CD14-positive monocyte (primary cell): ENCODE measurements around the gene FAM24A. TPM values are rescaled to one million over a fixed set of nuclear protein-coding genes. Genes with fewer than 3 reads are reported as not detected.

Source experiments
- DNase-seq, 3 donors: peaks; one replicate each; pipeline ENCODE4 v3.0.0-alpha.2; 2011 to 2022
- H2AFZ ChIP-seq: 2 replicates; pipeline ENCODE4 v1.6.0; 2012; ENCODE audit warnings: mild to moderate bottlenecking, low read depth, low read length, inconsistent platforms; ENCODE audit not compliant: insufficient read depth, poor library complexity, severe bottlenecking
- H3K27ac ChIP-seq, 2 donors: 1 replicate in 1 of 2; 2 replicates in 1 of 2; pipeline ENCODE4 v1.5.1; 2012 to 2013; ENCODE audit warnings: low read length in 2 of 2, control low read depth in 1 of 2, inconsistent platforms in 1 of 2, low read depth in 1 of 2, mild to moderate bottlenecking in 1 of 2
- H3K27me3 ChIP-seq, 2 donors: one replicate each; pipeline versions ENCODE4 v1.6.0 to v1.6.1; 2011 to 2013; ENCODE audit warnings: low read length in 2 of 2; ENCODE audit not compliant: control insufficient read depth in 2 of 2, insufficient read depth in 2 of 2
- H3K36me3 ChIP-seq, 2 donors: replicated peaks in 1 of 2; 1 replicate in 1 of 2; 2 replicates in 1 of 2; pipeline versions ENCODE4 v1.5.1 to v1.6.1; 2012 to 2013; ENCODE audit warnings: low read length in 2 of 2, control low read depth in 1 of 2, inconsistent platforms in 1 of 2, mild to moderate bottlenecking in 1 of 2; ENCODE audit not compliant: insufficient read depth in 2 of 2, control insufficient read depth in 1 of 2
- H3K4me1 ChIP-seq, 2 donors: 1 replicate in 1 of 2; 2 replicates in 1 of 2; pipeline versions ENCODE4 v1.5.1 to v1.6.1; 2012 to 2013; ENCODE audit warnings: low read length in 2 of 2, control low read depth in 1 of 2, inconsistent platforms in 1 of 2, mild to moderate bottlenecking in 1 of 2, moderate library complexity in 1 of 2; ENCODE audit not compliant: insufficient read depth in 2 of 2, control insufficient read depth in 1 of 2
- H3K4me2 ChIP-seq: replicated peaks from 2 replicates; pipeline ENCODE3; 2012; ENCODE audit warnings: low read length, moderate library complexity, mild to moderate bottlenecking; ENCODE audit not compliant: poor library complexity, severe bottlenecking; ENCODE audit errors: extremely low read depth
- H3K4me3 ChIP-seq, 3 experiments: fragments of 200-600 bp in 1 of 3; sonication (generic) in 1 of 3; replicated peaks in 1 of 3; 1 replicate in 2 of 3; 2 replicates in 1 of 3; pipeline ENCODE4 v1.5.1; 2011 to 2013; ENCODE audit warnings: low read length in 3 of 3, mild to moderate bottlenecking in 3 of 3, control low read depth in 2 of 3, low read depth in 2 of 3, inconsistent platforms in 1 of 3, moderate library complexity in 1 of 3
- H3K79me2 ChIP-seq: 2 replicates; pipeline ENCODE4 v1.6.0; 2012; ENCODE audit warnings: mild to moderate bottlenecking, control low read depth, inconsistent platforms, low read length, moderate library complexity; ENCODE audit not compliant: insufficient read depth
- H3K9ac ChIP-seq: 2 replicates; pipeline ENCODE4 v1.6.0; 2017; ENCODE audit warnings: low read length, mild to moderate bottlenecking; ENCODE audit not compliant: insufficient read depth, poor library complexity, severe bottlenecking
- H3K9me3 ChIP-seq, 2 donors: replicated peaks in 1 of 2; 1 replicate in 1 of 2; 2 replicates in 1 of 2; pipeline versions ENCODE4 v1.5.1 to v1.6.1; 2012 to 2013; ENCODE audit warnings: low read length in 2 of 2, control low read depth in 1 of 2; ENCODE audit not compliant: control insufficient read depth in 1 of 2, insufficient read depth in 1 of 2
- H4K20me1 ChIP-seq: 2 replicates; pipeline ENCODE4 v1.6.0; 2012; ENCODE audit warnings: mild to moderate bottlenecking, low read length, control low read depth, moderate library complexity; ENCODE audit not compliant: insufficient read depth
- H3K27ac Mint-ChIP-seq, 7 donors: one replicate each; pipeline ENCODE4 v1.8.0; 2020; ENCODE audit warnings: mild to moderate bottlenecking in 7 of 7, mixed read lengths in 7 of 7, moderate library complexity in 6 of 7, inconsistent platforms in 2 of 7
- H3K27me3 Mint-ChIP-seq, 3 donors: one replicate each; pipeline ENCODE4 v1.8.0; 2021 to 2022; ENCODE audit warnings: low read depth in 3 of 3, mild to moderate bottlenecking in 3 of 3, mixed read lengths in 3 of 3, moderate library complexity in 3 of 3, inconsistent platforms in 1 of 3
- H3K36me3 Mint-ChIP-seq, 2 donors: one replicate each; pipeline ENCODE4 v1.8.0; 2020; ENCODE audit warnings: mixed read lengths in 2 of 2, inconsistent platforms in 1 of 2, mild to moderate bottlenecking in 1 of 2
- H3K4me1 Mint-ChIP-seq: one replicate; pipeline ENCODE4 v1.8.0; 2020; ENCODE audit warnings: mild to moderate bottlenecking, mixed read lengths
- H3K4me3 Mint-ChIP-seq, 2 donors: one replicate each; pipeline ENCODE4 v1.8.0; 2020; ENCODE audit warnings: mild to moderate bottlenecking in 2 of 2, mixed read lengths in 2 of 2, moderate library complexity in 1 of 2
- H3K9me3 Mint-ChIP-seq, 7 donors: one replicate each; pipeline ENCODE4 v1.8.0; 2020 to 2022; ENCODE audit warnings: mixed read lengths in 7 of 7, mild to moderate bottlenecking in 6 of 7, moderate library complexity in 6 of 7, inconsistent platforms in 2 of 7
- CTCF ChIP-seq: fragments of 200-600 bp; IDR thresholded peaks from one replicate; pipeline ENCODE4 v1.8.0; 2022; ENCODE audit warnings: antibody characterized with exemption, mild to moderate bottlenecking
- WGBS: methylation state at CpG from one replicate; pipeline ENCODE4 v1.1.5; 2013; ENCODE audit warnings: missing lambda C conversion rate; ENCODE audit not compliant: insufficient coverage; 5-methylcytosine and 5-hydroxymethylcytosine counted together
- intact Hi-C, 2 donors: fragments of 100-400 bp; cut with micrococcal nuclease; formaldehyde crosslinking; loops; one replicate each; pipeline versions ENCODE4 v1.15.0 to v1.15.1; 2023
- polyA plus RNA-seq, 3 donors: library from polyadenylated mRNA; depleted of rRNA in 1 of 3; unstranded in 2 of 3; stranded (reverse) in 1 of 3; fragments of 300-500 nt in 2 of 3; fragments of >200 nt in 1 of 3; fragmentation: Illumina TruSeq in 2 of 3; gene quantifications; 1 replicate in 2 of 3; 2 replicates in 1 of 3; pipeline ENCODE4 v1.2.3, GENCODE V29; 2012 to 2021

FAM24A gene
- polyA plus RNA-seq, 3 donors = not detected

GRCh38 chr10:122879339-122880273 lies 30.8 kb upstream of the FAM24A start, which contains the start of gene FAM24B:
FAM24B (minus strand) TSS chr10:122879581; CDS start chr10:122850515, 29,066 bp downstream.
- Histone ChIP-seq H3K4me3 (peak within 1 kb of the TSS; percentile 30 to 76 (median 49)), H3K79me2 (peaks cover 10% of the 10 kb centered on the region), H3K4me2 (peak within 1 kb of the TSS; percentile 80), H3K9me3 (peaks cover 0 to 3% of the 10 kb centered on the region in 2 donors), H3K9ac (peak within 1 kb of the TSS; percentile 50), H2AFZ (peak within 1 kb of the TSS; percentile 90), H3K36me3 (no peaks in the 10 kb centered on the region), H3K27me3 (peaks cover 3 to 5% of the 10 kb centered on the region in 2 donors), H3K4me1 (peaks cover 15 to 16% of the 10 kb centered on the region in 2 donors), H3K27ac (peak within 1 kb of the TSS; percentile 24 to 30), H4K20me1 (no peaks in the 10 kb centered on the region)
- Mint-ChIP-seq H3K27ac (peak within 1 kb of the TSS; percentile 30 to 85 (median 71)), H3K27me3 (peaks cover 2 to 25% (median 12%) of the 10 kb centered on the region in 3 donors), H3K9me3 (peaks cover 0 to 12% (median 4%) of the 10 kb centered on the region in 7 donors), H3K4me1 (peaks cover 33% of the 10 kb centered on the region), H3K36me3 (peaks cover 2 to 3% of the 10 kb centered on the region in 2 donors), H3K4me3 (peak within 1 kb of the TSS; percentile 84 to 89)
- DNase-seq = peak; percentile 86 to 95 (median 91)
- intact Hi-C loops = loop anchor here in 1 of 2 donors (10.0 kb wide), 1 partner anchor 275 kb away; the partner anchor contains the start of gene BUB3
- no peak for TF ChIP-seq CTCF
- 8% methylated on average over 87 of the region's 95 CpGs for WGBS

GRCh38 chr10:122882766-122883165 lies 27.6 kb upstream of the FAM24A start:
- intact Hi-C loops = no loop called here
- H3K36me3 Mint-ChIP-seq = no peaks in the 10 kb centered on the region
- Histone ChIP-seq H3K4me3 (no peak overlapping the region), H3K9me3 (peaks cover 0 to 3% of the 10 kb centered on the region in 2 donors), H3K4me2 (no peak overlapping the region), H3K27ac (no peak overlapping the region), H4K20me1 (no peaks in the 10 kb centered on the region), H3K4me1 (peaks cover 15 to 16% of the 10 kb centered on the region in 2 donors), H3K36me3 (no peaks in the 10 kb centered on the region), H3K9ac (no peak overlapping the region), H3K79me2 (peaks cover 6% of the 10 kb centered on the region), H3K27me3 (peaks cover 3 to 5% of the 10 kb centered on the region in 2 donors), H2AFZ (no peak overlapping the region)
- H3K9me3 Mint-ChIP-seq = peaks cover 0 to 12% (median 1%) of the 10 kb centered on the region in 7 donors
- H3K27me3 Mint-ChIP-seq = peaks cover 2 to 23% (median 12%) of the 10 kb centered on the region in 3 donors
- DNase-seq = no peak
- no peak overlapping the region for H3K27ac Mint-ChIP-seq
- no peak overlapping the region for H3K4me3 Mint-ChIP-seq
- no peak for TF ChIP-seq CTCF
- peaks cover 26% of the 10 kb centered on the region for H3K4me1 Mint-ChIP-seq
